ENCODE measurements around the gene PHC3. TPM values are rescaled to one million over a fixed set of nuclear protein-coding genes. Genes with fewer than 3 reads are reported as not detected.

The PHC3 gene
- total RNA-seq, 3 donors from 2014 or later (not counting 1 experiment from before 2014, with no cell fraction given), result 121 to 130 (median 125) TPM

DNA sequence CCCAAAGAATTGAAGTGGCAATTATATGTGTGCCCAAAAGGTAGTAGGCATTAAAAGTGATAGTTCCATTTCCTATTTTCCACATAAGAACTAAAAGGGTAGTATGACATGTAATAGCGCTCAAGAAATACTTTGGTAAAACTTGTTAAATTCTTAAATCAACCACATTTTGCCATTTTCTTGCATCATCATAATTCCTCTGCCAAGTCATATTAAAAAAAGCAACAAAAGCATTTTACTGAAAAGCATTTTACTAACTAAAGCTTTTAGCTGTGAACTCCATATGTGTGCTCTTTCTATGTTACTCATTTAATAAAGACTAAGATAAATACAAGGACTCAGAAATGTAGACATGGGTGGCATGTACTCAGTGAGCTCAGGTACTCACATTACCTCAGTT, 73.6 kb downstream of the PHC3 start:
- peak overlapping the region in 1 of 2 donors; percentile 25 for H3K27ac Mint-ChIP-seq

DNA sequence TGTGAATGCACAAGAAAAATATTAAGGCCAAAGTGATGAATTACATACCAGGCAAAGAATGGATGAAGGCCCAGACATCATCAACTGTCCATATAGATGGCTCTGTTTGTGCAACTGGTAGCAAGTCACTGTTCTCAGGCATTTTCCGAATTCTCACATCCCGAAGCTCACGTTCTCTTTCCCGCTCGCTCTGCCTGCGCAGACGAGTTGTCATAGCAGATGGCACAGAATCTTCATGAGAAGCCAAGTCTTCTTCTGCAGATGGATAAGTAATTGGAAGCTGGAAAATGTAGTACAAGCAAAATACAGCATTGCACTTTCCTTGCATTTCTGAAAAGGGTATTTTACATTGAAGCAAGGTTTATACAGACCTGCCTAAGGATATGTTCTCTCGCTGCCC, 79.1 kb downstream of the PHC3 start:
- Histone ChIP-seq H3K27me3 (ENCODE audit: control insufficient read depth, insufficient read depth, low read length) (no peaks in the 10 kb centered on the region), H3K9me3 (ENCODE audit: control insufficient read depth, insufficient read depth, low read length) (no peaks in the 10 kb centered on the region), H3K4me1 (ENCODE audit: control insufficient read depth, insufficient read depth, low read length) (no peaks in the 10 kb centered on the region), H3K36me3 (ENCODE audit: control insufficient read depth, insufficient read depth, low read length) (peaks cover 74% of the 10 kb centered on the region), H3K27ac (ENCODE audit: low read length) (no peak overlapping the region), H3K4me3 (ENCODE audit: low read length) (no peak overlapping the region)
- intact Hi-C loops (cut with micrococcal nuclease), result no loop called here
- H3K36me3 Mint-ChIP-seq, result peaks cover 13% of the 10 kb centered on the region
- DNase-seq (no peak), ATAC-seq (no peak)
- 98% methylated on average over 8 of the region's 8 CpGs for WGBS (ENCODE audit: insufficient coverage)
- no peaks in the 10 kb centered on the region for H3K9me3 Mint-ChIP-seq
- no peaks in the 10 kb centered on the region for H3K4me1 Mint-ChIP-seq
- no peaks in the 10 kb centered on the region for H3K27me3 Mint-ChIP-seq (ENCODE audit: low read depth in 2 of 2)
- TF ChIP-seq, protein P1, sequence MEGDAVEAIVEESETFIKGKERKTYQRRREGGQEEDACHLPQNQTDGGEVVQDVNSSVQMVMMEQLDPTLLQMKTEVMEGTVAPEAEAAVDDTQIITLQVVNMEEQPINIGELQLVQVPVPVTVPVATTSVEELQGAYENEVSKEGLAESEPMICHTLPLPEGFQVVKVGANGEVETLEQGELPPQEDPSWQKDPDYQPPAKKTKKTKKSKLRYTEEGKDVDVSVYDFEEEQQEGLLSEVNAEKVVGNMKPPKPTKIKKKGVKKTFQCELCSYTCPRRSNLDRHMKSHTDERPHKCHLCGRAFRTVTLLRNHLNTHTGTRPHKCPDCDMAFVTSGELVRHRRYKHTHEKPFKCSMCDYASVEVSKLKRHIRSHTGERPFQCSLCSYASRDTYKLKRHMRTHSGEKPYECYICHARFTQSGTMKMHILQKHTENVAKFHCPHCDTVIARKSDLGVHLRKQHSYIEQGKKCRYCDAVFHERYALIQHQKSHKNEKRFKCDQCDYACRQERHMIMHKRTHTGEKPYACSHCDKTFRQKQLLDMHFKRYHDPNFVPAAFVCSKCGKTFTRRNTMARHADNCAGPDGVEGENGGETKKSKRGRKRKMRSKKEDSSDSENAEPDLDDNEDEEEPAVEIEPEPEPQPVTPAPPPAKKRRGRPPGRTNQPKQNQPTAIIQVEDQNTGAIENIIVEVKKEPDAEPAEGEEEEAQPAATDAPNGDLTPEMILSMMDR (IDR thresholded peaks at IDR 0.05), result no peak
- no peak overlapping the region for H3K4me3 Mint-ChIP-seq
- peak overlapping the region in 1 of 2 donors; percentile 31 for H3K27ac Mint-ChIP-seq

More for the DNA sequence above, 73.6 kb downstream of the PHC3 start:
- H3K9me3 ChIP-seq (ENCODE audit: control insufficient read depth, insufficient read depth, low read length), result no peaks in the 10 kb centered on the region
- no peak for ATAC-seq
- peaks cover 48% of the 10 kb centered on the region for H3K36me3 ChIP-seq (ENCODE audit: control insufficient read depth, insufficient read depth, low read length)
- TF ChIP-seq, protein P1 (IDR thresholded peaks at IDR 0.05), result no peak
- no peaks in the 10 kb centered on the region for H3K4me1 ChIP-seq (ENCODE audit: control insufficient read depth, insufficient read depth, low read length)
- no peaks in the 10 kb centered on the region for H3K36me3 Mint-ChIP-seq
- no peak for DNase-seq
- intact Hi-C loops (cut with micrococcal nuclease), result no loop called here
- no peaks in the 10 kb centered on the region for H3K9me3 Mint-ChIP-seq
- no peaks in the 10 kb centered on the region for H3K27me3 Mint-ChIP-seq (ENCODE audit: low read depth in 2 of 2)
- peaks cover 14 to 15% of the 10 kb centered on the region in 2 donors for H3K4me1 Mint-ChIP-seq
- no peak overlapping the region for H3K4me3 Mint-ChIP-seq
- no peak overlapping the region for H3K27ac ChIP-seq (ENCODE audit: low read length)
- H3K27me3 ChIP-seq (ENCODE audit: control insufficient read depth, insufficient read depth, low read length), result no peaks in the 10 kb centered on the region
- H3K4me3 ChIP-seq (ENCODE audit: low read length), result no peak overlapping the region
- WGBS (ENCODE audit: insufficient coverage), result no CpG with 5 or more reads among the region's 1 CpG

DNA sequence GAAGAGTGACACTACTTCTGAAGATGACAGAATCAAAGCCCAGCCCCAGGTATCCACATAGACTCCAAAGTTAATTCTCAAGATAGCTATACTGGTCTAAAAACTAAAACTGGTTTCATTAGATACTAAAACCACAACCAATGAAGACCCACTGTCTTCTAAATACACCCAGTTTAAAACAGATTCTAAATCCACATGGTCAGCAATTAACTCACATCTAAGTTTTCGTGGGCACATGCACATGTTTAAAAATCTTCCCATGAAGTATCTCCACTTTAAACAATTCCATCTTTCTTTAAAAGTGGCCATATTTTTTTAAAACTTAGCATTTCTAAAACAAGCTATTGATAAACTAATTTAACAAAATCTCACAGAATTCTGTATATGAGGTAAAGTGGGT, 80.6 kb downstream of the PHC3 start:
- H3K27me3 ChIP-seq (ENCODE audit: control insufficient read depth, insufficient read depth, low read length), result no peaks in the 10 kb centered on the region
- H3K4me3 Mint-ChIP-seq, result no peak overlapping the region
- 100% methylated on average over 1 of the region's 1 CpG for WGBS (ENCODE audit: insufficient coverage)
- DNase-seq, result no peak
- no peaks in the 10 kb centered on the region for H3K4me1 ChIP-seq (ENCODE audit: control insufficient read depth, insufficient read depth, low read length)
- no peaks in the 10 kb centered on the region for H3K27me3 Mint-ChIP-seq (ENCODE audit: low read depth in 2 of 2)
- no peaks in the 10 kb centered on the region for H3K9me3 ChIP-seq (ENCODE audit: control insufficient read depth, insufficient read depth, low read length)
- H3K27ac Mint-ChIP-seq, result peak overlapping the region in 1 of 2 donors; percentile 26
- no peak overlapping the region for H3K27ac ChIP-seq (ENCODE audit: low read length)
- H3K4me1 Mint-ChIP-seq, result no peaks in the 10 kb centered on the region
- H3K36me3 ChIP-seq (ENCODE audit: control insufficient read depth, insufficient read depth, low read length), result peaks cover 79% of the 10 kb centered on the region
- intact Hi-C loops (cut with micrococcal nuclease), result no loop called here
- H3K36me3 Mint-ChIP-seq, result peaks cover 13% of the 10 kb centered on the region
- H3K4me3 ChIP-seq (ENCODE audit: low read length), result no peak overlapping the region
- no peaks in the 10 kb centered on the region for H3K9me3 Mint-ChIP-seq
- TF ChIP-seq, protein P1 (IDR thresholded peaks at IDR 0.05), result no peak
- no peak for ATAC-seq

DNA sequence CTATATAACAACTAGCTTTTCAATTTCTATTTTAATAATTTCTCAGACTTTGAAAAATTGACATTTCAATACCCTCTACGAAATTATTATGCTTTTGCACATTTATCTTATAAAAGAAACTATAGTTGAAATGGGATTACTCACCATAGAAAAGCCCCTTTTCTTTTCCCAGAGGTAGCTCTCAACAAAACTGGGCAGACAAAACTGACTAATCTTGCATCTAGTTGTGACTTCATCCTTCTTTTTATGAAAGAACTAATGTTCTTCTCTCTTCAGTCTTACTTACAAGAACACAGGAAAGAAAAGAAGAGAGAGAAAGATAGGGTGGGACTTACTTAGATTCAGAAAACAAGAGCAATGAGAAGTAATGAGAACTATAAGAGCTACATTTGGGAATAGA, 82.8 kb downstream of the PHC3 start:
- Histone ChIP-seq H3K9me3 (ENCODE audit: control insufficient read depth, insufficient read depth, low read length) (no peaks in the 10 kb centered on the region), H3K27me3 (ENCODE audit: control insufficient read depth, insufficient read depth, low read length) (no peaks in the 10 kb centered on the region), H3K36me3 (ENCODE audit: control insufficient read depth, insufficient read depth, low read length) (peaks cover 89% of the 10 kb centered on the region), H3K4me1 (ENCODE audit: control insufficient read depth, insufficient read depth, low read length) (no peaks in the 10 kb centered on the region), H3K27ac (ENCODE audit: low read length) (no peak overlapping the region), H3K4me3 (ENCODE audit: low read length) (no peak overlapping the region)
- Mint-ChIP-seq H3K9me3 (no peaks in the 10 kb centered on the region), H3K27me3 (ENCODE audit: low read depth in 2 of 2) (no peaks in the 10 kb centered on the region), H3K36me3 (peaks cover 24% of the 10 kb centered on the region), H3K27ac (peak overlapping the region in 1 of 2 donors; percentile 39), H3K4me3 (no peak overlapping the region), H3K4me1 (peaks cover 4 to 9% of the 10 kb centered on the region in 2 donors)
- TF ChIP-seq, protein P1 (IDR thresholded peaks at IDR 0.05), result no peak
- DNase-seq (no peak), ATAC-seq (no peak)
- no CpG with 5 or more reads among the region's 1 CpG for WGBS (ENCODE audit: insufficient coverage)
- intact Hi-C loops (cut with micrococcal nuclease), result no loop called here

Data from natural killer cell (primary cell).